ENCODE results near the gene SGSH. TPM values are rescaled to one million over a fixed set of nuclear protein-coding genes. Genes with fewer than 3 reads are reported as not detected.
A peak's percentile ranks its signal among the peaks of the same experiment; 100 is the strongest.
"Not testable (repeated sequence)": the region's sequence is repeated elsewhere in the genome, so short reads cannot be mapped to it uniquely, and the experiment has no call there.

SGSH gene
- total and polyA plus RNA-seq, 4 donors, result 11.1 to 61.3 (median 42.7) TPM

GRCh38 chr17:80248001-80248893, 28.1 kb upstream of the SGSH start:
- Histone ChIP-seq H3K9me3 (ENCODE audit: control insufficient read depth, low read length) (no peaks in the 10 kb centered on the region), H3K4me1 (ENCODE audit: control insufficient read depth in 1 of 2, insufficient read depth in 2 of 2, low read length in 2 of 2) (no peaks in the 10 kb centered on the region), H3K27me3 (ENCODE audit: control insufficient read depth in 1 of 2, insufficient read depth in 2 of 2, low read length in 1 of 2) (no peaks in the 10 kb centered on the region), H3K36me3 (ENCODE audit: control insufficient read depth in 1 of 2, insufficient read depth in 2 of 2, low read length in 1 of 2) (peaks cover 2 to 7% of the 10 kb centered on the region in 2 donors), H3K27ac (ENCODE audit: low read depth in 1 of 2, low read length in 2 of 2) (no peak overlapping the region), H3K4me3 (ENCODE audit: low read length in 2 of 2) (no peak overlapping the region)
- 93% methylated on average over 22 to 23 of the region's 23 CpGs for WGBS, 2 donors
- ATAC-seq (ENCODE audit: low FRiP score) (no peak), DNase-seq (peak in 1 of 2 donors; percentile 67)
- intact Hi-C loops (cut with DNase I), result no loop called here

GRCh38 chr17:80247561-80247960, 27.4 kb upstream of the SGSH start:
- H3K27me3 ChIP-seq (ENCODE audit: control insufficient read depth in 1 of 2, insufficient read depth in 2 of 2, low read length in 1 of 2), result no peaks in the 10 kb centered on the region
- WGBS, 2 donors, result 94 to 95% methylated on average over 17 of the region's 17 CpGs
- H3K4me3 ChIP-seq (ENCODE audit: low read length in 2 of 2), result no peak overlapping the region
- H3K27ac ChIP-seq (ENCODE audit: low read depth in 1 of 2, low read length in 2 of 2), result no peak overlapping the region
- DNase-seq (peak in 1 of 2 donors; percentile 65), ATAC-seq (ENCODE audit: low FRiP score) (no peak)
- H3K9me3 ChIP-seq (ENCODE audit: control insufficient read depth, low read length), result no peaks in the 10 kb centered on the region
- H3K4me1 ChIP-seq (ENCODE audit: control insufficient read depth in 1 of 2, insufficient read depth in 2 of 2, low read length in 2 of 2), result no peaks in the 10 kb centered on the region
- peaks cover 2 to 7% of the 10 kb centered on the region in 2 donors for H3K36me3 ChIP-seq (ENCODE audit: control insufficient read depth in 1 of 2, insufficient read depth in 2 of 2, low read length in 1 of 2)
- intact Hi-C loops (cut with DNase I), result no loop called here

DNA sequence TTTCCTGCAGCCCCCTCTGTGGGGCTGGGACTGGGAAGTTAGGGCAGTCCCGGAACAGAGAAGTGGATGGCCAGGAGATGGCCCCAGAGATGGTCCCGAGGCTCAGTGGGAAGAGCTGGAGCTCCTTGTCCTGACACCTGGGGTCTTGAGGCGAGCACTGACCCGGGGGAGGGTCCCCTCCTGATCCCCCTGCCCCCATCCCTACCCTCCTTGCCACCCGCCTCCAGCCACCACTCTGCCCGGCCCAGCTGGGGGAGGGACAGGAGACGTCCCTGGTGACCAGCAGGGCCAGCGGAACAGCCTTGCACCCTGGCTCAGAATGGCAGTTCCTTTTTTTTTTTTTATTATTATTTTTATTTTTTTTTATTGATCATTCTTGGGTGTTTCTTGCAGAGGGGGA, 26.6 kb upstream of the SGSH start:
- intact Hi-C loops (cut with DNase I), result no loop called here
- 90 to 92% methylated on average over 8 of the region's 8 CpGs for WGBS, 2 donors
- Histone ChIP-seq H3K9me3 (ENCODE audit: control insufficient read depth, low read length) (no peaks in the 10 kb centered on the region), H3K4me1 (ENCODE audit: control insufficient read depth in 1 of 2, insufficient read depth in 2 of 2, low read length in 2 of 2) (no peaks in the 10 kb centered on the region), H3K27ac (ENCODE audit: low read depth in 1 of 2, low read length in 2 of 2) (no peak overlapping the region), H3K36me3 (ENCODE audit: control insufficient read depth in 1 of 2, insufficient read depth in 2 of 2, low read length in 1 of 2) (peaks cover 2 to 11% of the 10 kb centered on the region in 2 donors), H3K4me3 (ENCODE audit: low read length in 2 of 2) (no peak overlapping the region), H3K27me3 (ENCODE audit: control insufficient read depth in 1 of 2, insufficient read depth in 2 of 2, low read length in 1 of 2) (no peaks in the 10 kb centered on the region)
- DNase-seq (peak in 1 of 2 donors; percentile 48), ATAC-seq (ENCODE audit: low FRiP score) (no peak)

GRCh38 chr17:80246266-80246681, 26.1 kb upstream of the SGSH start:
- Histone ChIP-seq H3K27me3 (ENCODE audit: control insufficient read depth in 1 of 2, insufficient read depth in 2 of 2, low read length in 1 of 2) (no peaks in the 10 kb centered on the region), H3K9me3 (ENCODE audit: control insufficient read depth, low read length) (no peaks in the 10 kb centered on the region), H3K27ac (ENCODE audit: low read depth in 1 of 2, low read length in 2 of 2) (no peak overlapping the region), H3K36me3 (ENCODE audit: control insufficient read depth in 1 of 2, insufficient read depth in 2 of 2, low read length in 1 of 2) (peaks cover 2 to 11% of the 10 kb centered on the region in 2 donors), H3K4me3 (ENCODE audit: low read length in 2 of 2) (no peak overlapping the region), H3K4me1 (ENCODE audit: control insufficient read depth in 1 of 2, insufficient read depth in 2 of 2, low read length in 2 of 2) (no peaks in the 10 kb centered on the region)
- WGBS, 2 donors, result 93 to 96% methylated on average over 16 to 19 of the region's 19 CpGs
- ATAC-seq (ENCODE audit: low FRiP score), result no peak
- intact Hi-C loops (cut with DNase I), result no loop called here
- peak in 1 of 2 donors; percentile 47 for DNase-seq

DNA sequence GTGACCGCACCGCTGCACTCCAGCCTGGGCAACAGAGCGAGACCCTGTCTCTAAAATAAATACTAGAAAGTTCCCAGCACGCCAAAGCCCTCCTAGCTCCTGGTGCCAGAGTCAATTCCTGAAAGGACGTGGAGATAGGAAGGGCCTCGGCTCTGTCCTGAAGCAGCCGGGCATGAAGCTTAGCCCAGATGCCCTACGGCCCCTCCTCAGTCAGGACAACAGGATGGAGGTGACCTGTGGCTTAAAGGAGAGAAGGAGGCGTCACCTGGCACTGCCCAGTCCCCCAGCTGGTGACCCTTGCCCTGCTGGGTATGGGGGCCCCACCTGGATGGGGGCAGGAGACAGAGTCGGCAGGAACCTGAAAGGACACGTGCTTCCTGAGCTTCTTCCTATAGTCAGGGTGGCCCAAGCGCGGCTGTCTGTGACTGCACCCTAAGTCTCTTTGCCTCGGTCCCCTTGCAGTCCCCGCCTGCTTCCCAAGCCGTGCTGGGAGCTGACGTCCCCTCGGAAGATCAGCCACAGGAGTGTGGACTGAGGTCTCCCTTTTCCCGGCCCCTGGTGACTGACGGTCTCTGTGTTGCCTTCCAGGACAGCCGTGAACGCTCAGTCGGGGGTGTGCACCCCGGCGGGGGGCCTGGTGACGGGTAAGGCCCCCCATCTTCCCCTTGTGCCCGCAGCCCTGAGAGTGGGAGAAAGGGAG, 25.6 kb upstream of the SGSH start:
- Histone ChIP-seq H3K27me3 (ENCODE audit: control insufficient read depth in 1 of 2, insufficient read depth in 2 of 2, low read length in 1 of 2) (no peaks in the 10 kb centered on the region), H3K9me3 (ENCODE audit: control insufficient read depth, low read length) (no peaks in the 10 kb centered on the region), H3K4me1 (ENCODE audit: control insufficient read depth in 1 of 2, insufficient read depth in 2 of 2, low read length in 2 of 2) (no peaks in the 10 kb centered on the region), H3K27ac (ENCODE audit: low read depth in 1 of 2, low read length in 2 of 2) (no peak overlapping the region), H3K4me3 (ENCODE audit: low read length in 2 of 2) (no peak overlapping the region), H3K36me3 (ENCODE audit: control insufficient read depth in 1 of 2, insufficient read depth in 2 of 2, low read length in 1 of 2) (peaks cover 2 to 11% of the 10 kb centered on the region in 2 donors)
- DNase-seq (peak in 1 of 2 donors; percentile 64), ATAC-seq (ENCODE audit: low FRiP score) (no peak)
- intact Hi-C loops (cut with DNase I), result no loop called here
- WGBS, 2 donors, result 91 to 92% methylated on average over 27 of the region's 27 CpGs

GRCh38 chr17:80244871-80245509, 24.9 kb upstream of the SGSH start:
- no peak overlapping the region for H3K27ac ChIP-seq (ENCODE audit: low read depth in 1 of 2, low read length in 2 of 2)
- H3K27me3 ChIP-seq (ENCODE audit: control insufficient read depth in 1 of 2, insufficient read depth in 2 of 2, low read length in 1 of 2), result no peaks in the 10 kb centered on the region
- peak in 1 of 2 donors; percentile 52 for DNase-seq
- no peaks in the 10 kb centered on the region for H3K9me3 ChIP-seq (ENCODE audit: control insufficient read depth, low read length)
- H3K4me3 ChIP-seq (ENCODE audit: low read length in 2 of 2), result no peak overlapping the region
- no peaks in the 10 kb centered on the region for H3K4me1 ChIP-seq (ENCODE audit: control insufficient read depth in 1 of 2, insufficient read depth in 2 of 2, low read length in 2 of 2)
- WGBS, 2 donors, result 84 to 86% methylated on average over 21 to 22 of the region's 22 CpGs
- intact Hi-C loops (cut with DNase I), result no loop called here
- no peak for ATAC-seq (ENCODE audit: low FRiP score)
- peaks cover 2 to 11% of the 10 kb centered on the region in 2 donors for H3K36me3 ChIP-seq (ENCODE audit: control insufficient read depth in 1 of 2, insufficient read depth in 2 of 2, low read length in 1 of 2)

DNA sequence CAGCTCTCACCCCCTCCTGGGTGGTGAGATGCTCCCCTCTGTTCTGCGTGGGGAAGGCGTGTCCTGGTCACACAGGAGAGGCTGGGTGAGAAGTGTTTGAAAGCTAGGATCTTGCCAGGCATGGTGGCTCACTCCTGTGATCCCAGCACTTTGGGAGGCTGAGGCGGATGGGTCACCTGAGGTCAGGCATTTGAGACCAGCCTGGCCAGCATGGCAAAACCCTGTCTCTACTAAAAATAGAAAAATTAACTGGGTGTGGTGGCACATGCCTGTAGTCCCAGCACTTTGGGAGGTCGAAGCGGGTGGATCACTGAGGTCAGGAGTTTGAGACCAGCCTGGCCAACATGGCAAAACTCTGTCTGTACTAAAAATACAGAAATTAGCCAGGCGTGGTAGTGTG, 24.3 kb upstream of the SGSH start:
- H3K9me3 ChIP-seq (ENCODE audit: control insufficient read depth, low read length); H3K4me1 ChIP-seq (ENCODE audit: control insufficient read depth in 1 of 2, insufficient read depth in 2 of 2, low read length in 2 of 2); H3K27me3 ChIP-seq (ENCODE audit: control insufficient read depth in 1 of 2, insufficient read depth in 2 of 2, low read length in 1 of 2); ATAC-seq (ENCODE audit: low FRiP score); intact Hi-C loops (cut with DNase I); H3K27ac ChIP-seq (ENCODE audit: low read depth in 1 of 2, low read length in 2 of 2); H3K4me3 ChIP-seq (ENCODE audit: low read length in 2 of 2): not testable (repeated sequence)
- H3K36me3 ChIP-seq (ENCODE audit: control insufficient read depth in 1 of 2, insufficient read depth in 2 of 2, low read length in 1 of 2), result peaks cover 2 to 11% of the 10 kb centered on the region in 2 donors
- WGBS, 2 donors, result 95% methylated on average over 6 of the region's 6 CpGs
- peak in 1 of 2 donors; percentile 51 for DNase-seq

DNA sequence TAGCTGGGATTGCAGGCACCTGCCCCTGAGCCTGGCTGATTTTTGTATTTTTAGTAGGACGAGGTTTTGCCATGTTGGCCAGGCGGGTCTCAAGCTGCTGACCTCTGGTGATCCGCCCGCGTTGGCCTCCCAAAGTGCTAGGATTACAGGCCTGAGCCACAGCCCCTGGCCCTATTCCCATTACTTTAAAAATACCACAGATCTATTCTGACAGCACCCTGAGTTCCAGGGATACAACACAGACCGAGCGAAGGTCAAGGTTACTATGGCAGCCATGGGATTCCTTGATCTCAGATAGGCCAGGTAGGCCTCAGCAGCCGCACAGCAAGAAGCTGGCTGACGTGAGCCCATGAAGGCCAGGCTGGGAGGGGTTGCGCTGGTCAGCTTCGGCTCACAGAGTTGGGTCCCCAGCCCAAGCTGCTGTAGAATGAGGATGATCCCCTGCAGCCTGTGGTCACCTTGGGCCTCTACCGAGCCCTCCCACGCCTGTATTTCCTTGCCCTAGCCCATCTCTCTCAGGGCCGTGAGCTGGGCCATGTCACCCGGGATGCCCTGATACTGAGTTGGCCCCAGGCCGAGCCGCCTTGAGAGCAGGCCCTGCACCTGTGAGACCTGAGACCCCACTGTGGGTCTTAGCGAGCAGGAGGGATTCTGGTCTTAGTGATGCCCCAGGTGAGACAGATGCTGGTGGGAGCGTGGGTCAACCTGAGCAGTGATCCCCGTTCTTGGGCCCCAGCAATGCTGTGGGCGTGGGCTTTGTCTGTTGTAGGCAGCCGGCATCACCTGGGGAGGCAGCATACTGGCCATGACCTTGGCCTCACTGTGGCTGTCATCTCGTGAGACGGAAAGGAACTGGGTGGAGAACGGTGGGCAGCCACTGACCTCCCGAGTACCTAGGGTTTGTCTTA, 23.6 kb upstream of the SGSH start:
- DNase-seq, result no peak
- peaks cover 2 to 11% of the 10 kb centered on the region in 2 donors for H3K36me3 ChIP-seq (ENCODE audit: control insufficient read depth in 1 of 2, insufficient read depth in 2 of 2, low read length in 1 of 2)
- no peak overlapping the region for H3K4me3 ChIP-seq (ENCODE audit: low read length in 2 of 2)
- 96 to 97% methylated on average over 26 of the region's 26 CpGs for WGBS, 2 donors
- ATAC-seq (ENCODE audit: low FRiP score), result peak; percentile 19
- H3K27me3 ChIP-seq (ENCODE audit: control insufficient read depth in 1 of 2, insufficient read depth in 2 of 2, low read length in 1 of 2), result no peaks in the 10 kb centered on the region
- intact Hi-C loops (cut with DNase I), result no loop called here
- H3K27ac ChIP-seq (ENCODE audit: low read depth in 1 of 2, low read length in 2 of 2), result no peak overlapping the region
- no peaks in the 10 kb centered on the region for H3K9me3 ChIP-seq (ENCODE audit: control insufficient read depth, low read length)
- H3K4me1 ChIP-seq (ENCODE audit: control insufficient read depth in 1 of 2, insufficient read depth in 2 of 2, low read length in 2 of 2), result no peaks in the 10 kb centered on the region
